HEK293 (cell line): Measurements from ENCODE around the gene CNIH1.
A peak's percentile ranks its signal among the peaks of the same experiment; 100 is the strongest.

ENCODE experiments used
- CTCF ChIA-PET: fragments of 350-600 bp; formaldehyde crosslinking; extraction: SDS; loops from one replicate; lab custom pipeline; 2021; ENCODE audit warnings: antibody characterized with exemption; lab: Yijun Ruan, JAX
- POLR2A ChIA-PET: fragments of 300-600 bp; formaldehyde crosslinking; extraction: SDS; loops from one replicate; lab custom pipeline; 2020; ENCODE audit warnings: antibody characterized with exemption, inconsistent platforms; lab: Yijun Ruan, JAX
- H3K27ac ChIP-seq: fragments of 200-500 bp; sonication (Bioruptor generic); 2 replicates; pipeline ENCODE4 v1.5.1; 2014; ENCODE audit warnings: low read depth, low read length, control low read depth, inconsistent platforms; ENCODE audit errors: extremely low read depth
- H3K36me3 ChIP-seq, 2 experiments: fragments of 200-500 bp in 1 of 2; sonication (Bioruptor generic) in 1 of 2; 1 replicate in 1 of 2; 2 replicates in 1 of 2; pipeline ENCODE4 v1.5.1; 2014 to 2017; ENCODE audit warnings: inconsistent platforms in 2 of 2, low read length in 2 of 2; ENCODE audit not compliant: control insufficient read depth in 2 of 2, insufficient read depth in 1 of 2
- H3K4me1 ChIP-seq: fragments of 200-500 bp; sonication (Bioruptor generic); 2 replicates; pipeline ENCODE4 v1.5.1; 2014; ENCODE audit warnings: mild to moderate bottlenecking, low read length, inconsistent platforms; ENCODE audit not compliant: control insufficient read depth, insufficient read depth
- H3K4me3 ChIP-seq: 2 replicates; pipeline ENCODE4 v1.5.1; 2011; ENCODE audit warnings: low read depth, mild to moderate bottlenecking, control low read depth, low read length, moderate library complexity
- H3K9me3 ChIP-seq: fragments of 200-500 bp; sonication (Bioruptor generic); 2 replicates; pipeline ENCODE4 v1.5.1; 2014; ENCODE audit warnings: low read depth, low read length, inconsistent platforms; ENCODE audit not compliant: control insufficient read depth, insufficient read depth
- AEBP2 ChIP-seq: fragments of 450-650 bp; formaldehyde crosslinking; IDR thresholded peaks from 2 replicates; pipeline ENCODE4 v1.5.1; 2016; ENCODE audit warnings: missing biosample characterization, missing genetic modification characterization, borderline replicate concordance
- HOXA7 ChIP-seq: sonication (generic); formaldehyde crosslinking; IDR thresholded peaks from 2 replicates; pipeline ENCODE4 v1.8.1; 2022; ENCODE audit warnings: missing genetic modification reagents, borderline replicate concordance
- HOXC10 ChIP-seq: sonication (generic); formaldehyde crosslinking; IDR thresholded peaks from 2 replicates; pipeline ENCODE4 v1.8.1; 2023; ENCODE audit warnings: mild to moderate bottlenecking, missing genetic modification reagents
- KLF1 ChIP-seq: fragments of 450-650 bp; formaldehyde crosslinking; IDR thresholded peaks from 2 replicates; pipeline ENCODE4 v1.5.1; 2016; ENCODE audit warnings: missing biosample characterization, missing genetic modification characterization
- KLF16 ChIP-seq: fragments of 450-650 bp; formaldehyde crosslinking; IDR thresholded peaks from 2 replicates; pipeline ENCODE4 v1.5.1; 2017; ENCODE audit warnings: missing biosample characterization, missing genetic modification characterization
- PATZ1 ChIP-seq: fragments of 450-650 bp; formaldehyde crosslinking; IDR thresholded peaks from 2 replicates; pipeline ENCODE4 v1.5.1; 2016; ENCODE audit warnings: missing biosample characterization, missing genetic modification characterization
- SETDB1 ChIP-seq: IDR thresholded peaks from one replicate; pipeline ENCODE4 v1.6.1; 2017; ENCODE audit warnings: mild to moderate bottlenecking, low read length, moderate library complexity, mixed read lengths; ENCODE audit not compliant: insufficient read length
- SP3 ChIP-seq: fragments of 450-650 bp; formaldehyde crosslinking; IDR thresholded peaks from 2 replicates; pipeline ENCODE4 v1.5.1; 2016; ENCODE audit warnings: missing biosample characterization, missing genetic modification characterization
- ZBTB8A ChIP-seq: fragments of 450-650 bp; formaldehyde crosslinking; IDR thresholded peaks from 2 replicates; pipeline ENCODE4 v1.5.1; 2016; ENCODE audit warnings: missing biosample characterization, missing genetic modification characterization
- ZNF112 ChIP-seq: fragments of 450-650 bp; formaldehyde crosslinking; IDR thresholded peaks from 2 replicates; pipeline ENCODE4 v1.5.0; 2017; ENCODE audit warnings: missing biosample characterization, missing genetic modification characterization
- ZNF138 ChIP-seq: fragments of 450-650 bp; formaldehyde crosslinking; IDR thresholded peaks from 2 replicates; pipeline ENCODE4 v1.5.1; 2016; ENCODE audit warnings: missing biosample characterization, missing genetic modification characterization, borderline replicate concordance
- ZNF175 ChIP-seq: fragments of 450-650 bp; formaldehyde crosslinking; IDR thresholded peaks from 2 replicates; pipeline ENCODE4 v1.5.1; 2016; ENCODE audit warnings: missing biosample characterization, missing genetic modification characterization
- ZNF2 ChIP-seq: fragments of 450-650 bp; formaldehyde crosslinking; IDR thresholded peaks from 2 replicates; pipeline ENCODE4 v1.5.1; 2016; ENCODE audit warnings: missing biosample characterization, missing genetic modification characterization
- ZNF214 ChIP-seq: fragments of 450-650 bp; formaldehyde crosslinking; IDR thresholded peaks from 2 replicates; pipeline ENCODE4 v1.5.1; 2017; ENCODE audit warnings: missing biosample characterization, mild to moderate bottlenecking, missing genetic modification characterization, borderline replicate concordance
- ZNF248 ChIP-seq: fragments of 450-650 bp; formaldehyde crosslinking; IDR thresholded peaks from 2 replicates; pipeline ENCODE4 v1.5.1; 2017; ENCODE audit warnings: missing biosample characterization, missing genetic modification characterization
- ZNF423 ChIP-seq: fragments of 450-650 bp; formaldehyde crosslinking; IDR thresholded peaks from 2 replicates; pipeline ENCODE4 v1.5.1; 2016; ENCODE audit warnings: missing biosample characterization, missing genetic modification characterization
- ZNF530 ChIP-seq: fragments of 450-650 bp; formaldehyde crosslinking; IDR thresholded peaks from 2 replicates; pipeline ENCODE4 v1.5.1; 2016; ENCODE audit warnings: low read depth, missing biosample characterization, missing genetic modification characterization
- ZNF555 ChIP-seq: fragments of 450-650 bp; formaldehyde crosslinking; conservative IDR thresholded peaks from 2 replicates; pipeline ENCODE4 v1.5.1; 2017; ENCODE audit warnings: missing biosample characterization, mild to moderate bottlenecking, missing genetic modification characterization, inconsistent platforms
- ZNF560 ChIP-seq: fragments of 450-650 bp; formaldehyde crosslinking; IDR thresholded peaks from 2 replicates; pipeline ENCODE4 v1.5.1; 2017; ENCODE audit warnings: missing biosample characterization, missing genetic modification characterization, borderline replicate concordance
- ZNF580 ChIP-seq: fragments of 450-650 bp; formaldehyde crosslinking; IDR thresholded peaks from 2 replicates; pipeline ENCODE4 v1.5.1; 2016; ENCODE audit warnings: missing biosample characterization, missing genetic modification characterization
- ZNF623 ChIP-seq: fragments of 450-650 bp; formaldehyde crosslinking; IDR thresholded peaks from 2 replicates; pipeline ENCODE4 v1.5.1; 2016; ENCODE audit warnings: missing biosample characterization, missing genetic modification characterization
- ZNF707 ChIP-seq: fragments of 450-650 bp; formaldehyde crosslinking; IDR thresholded peaks from 2 replicates; pipeline ENCODE4 v1.5.1; 2016; ENCODE audit warnings: missing biosample characterization, missing genetic modification characterization
- TF ChIP-seq, protein P1 (sequence below): fragments of 450-650 bp; formaldehyde crosslinking; IDR thresholded peaks from 2 replicates; pipeline ENCODE4 v1.5.1; 2016; ENCODE audit warnings: missing biosample characterization, missing genetic modification characterization

CNIH1 gene

DNA sequence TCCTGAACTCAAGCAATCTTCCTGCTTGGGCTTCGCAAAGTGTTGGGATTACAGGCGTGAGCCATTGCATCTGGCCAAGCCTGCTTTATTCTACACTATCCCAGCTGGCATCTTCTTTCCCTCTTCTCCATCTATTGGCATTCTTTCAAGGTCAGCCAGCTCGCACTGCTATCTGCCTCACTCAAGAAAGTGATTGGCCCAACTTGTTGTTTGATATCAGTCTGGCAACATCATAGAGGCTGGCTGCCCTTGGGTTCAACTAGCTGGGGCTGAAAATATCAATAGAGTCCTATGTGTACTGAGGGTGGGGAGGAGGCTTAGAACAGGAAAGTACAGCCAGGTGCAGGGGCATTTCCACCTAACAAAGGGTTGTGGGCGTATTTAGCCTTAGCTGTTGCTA lies 30.5 kb upstream of the CNIH1 start (continued):
- TF ChIP-seq PATZ1: no peak
- TF ChIP-seq ZNF580: no peak
- no peak for TF ChIP-seq KLF1 (tag by site-specific recombination)
- TF ChIP-seq ZNF530: no peak
- TF ChIP-seq, all 188 proteins: peak for 0

- POLR2A ChIA-PET: no interaction called here
- Histone ChIP-seq H3K9me3 (no peaks in the 10 kb centered on the region), H3K36me3 (no peaks in the 10 kb centered on the region), H3K4me3 (no peak overlapping the region), H3K27ac (no peak overlapping the region), H3K4me1 (peaks cover 18% of the 10 kb centered on the region)
- CTCF ChIA-PET: interaction anchor here (0.6 kb wide), 1 partner anchor 497 kb away, joined by 4 read pairs; no protein-coding TSS in a partner anchor
- no peak for TF ChIP-seq ZNF423 (tag by site-specific recombination)
- TF ChIP-seq, protein P1, sequence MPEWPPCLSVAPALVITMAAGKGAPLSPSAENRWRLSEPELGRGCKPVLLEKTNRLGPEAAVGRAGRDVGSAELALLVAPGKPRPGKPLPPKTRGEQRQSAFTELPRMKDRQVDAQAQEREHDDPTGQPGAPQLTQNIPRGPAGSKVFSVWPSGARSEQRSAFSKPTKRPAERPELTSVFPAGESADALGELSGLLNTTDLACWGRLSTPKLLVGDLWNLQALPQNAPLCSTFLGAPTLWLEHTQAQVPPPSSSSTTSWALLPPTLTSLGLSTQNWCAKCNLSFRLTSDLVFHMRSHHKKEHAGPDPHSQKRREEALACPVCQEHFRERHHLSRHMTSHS (tag by site-specific recombination): no peak
- TF ChIP-seq ZNF2 (tag by site-specific recombination): no peak
- no peak for TF ChIP-seq HOXA7 (CRISPR knock-in tag)
These were observed 29.5 kb upstream of the CNIH1 start for GRCh38 chr14:54470701-54471100.

DNA sequence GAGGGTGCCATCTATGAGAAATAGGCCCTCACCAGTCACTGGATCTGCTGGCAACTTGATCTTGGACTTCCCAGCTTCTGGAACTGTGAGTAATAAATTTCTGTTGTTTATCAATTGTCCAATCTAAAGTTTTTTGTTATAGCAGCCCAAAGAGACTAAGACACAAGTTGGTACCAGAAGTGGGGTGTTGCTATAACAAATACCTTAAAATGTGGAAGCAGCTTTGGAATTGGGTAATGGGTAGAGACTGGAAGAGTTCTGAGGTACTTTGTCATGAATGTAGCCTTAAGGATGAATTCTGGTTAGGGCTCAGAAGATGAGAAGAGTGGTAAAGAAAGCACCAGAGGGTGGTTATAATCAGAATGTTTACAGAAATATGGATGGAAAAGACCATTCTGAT lies 26.1 kb upstream of the CNIH1 start:
- Histone ChIP-seq H3K9me3 (no peaks in the 10 kb centered on the region), H3K4me3 (no peak overlapping the region), H3K27ac (no peak overlapping the region), H3K36me3 (no peaks in the 10 kb centered on the region), H3K4me1 (peaks cover 1% of the 10 kb centered on the region; the same call in 1 of the 2 replicates)
- ChIA-PET POLR2A (no interaction called here), CTCF (no interaction called here)
- peak; percentile 32 for TF ChIP-seq SETDB1
- TF ChIP-seq ZNF112 (tag by site-specific recombination): no peak
- TF ChIP-seq ZNF707: peak; percentile 89

GRCh38 chr14:54465654-54466053 lies 24.5 kb upstream of the CNIH1 start:
- H3K4me3 ChIP-seq: no peak overlapping the region
- ChIA-PET CTCF (interaction anchor here (0.6 kb wide), 1 partner anchor 24 kb away, joined by 3 read pairs; no protein-coding TSS in a partner anchor), POLR2A (no interaction called here)
- H3K27ac ChIP-seq: no peak overlapping the region
- H3K4me1 ChIP-seq: no peaks in the 10 kb centered on the region
- H3K36me3 ChIP-seq: no peaks in the 10 kb centered on the region
- no peak for TF ChIP-seq ZNF138 (tag by site-specific recombination)
- TF ChIP-seq ZNF175: no peak
- no peak for TF ChIP-seq AEBP2 (tag by site-specific recombination)
- no peak for TF ChIP-seq KLF16 (tag by site-specific recombination)
- TF ChIP-seq ZNF555: no peak
- no peak for TF ChIP-seq ZNF560 (tag by site-specific recombination)
- TF ChIP-seq ZNF214: no peak
- no peak for TF ChIP-seq SP3 (tag by site-specific recombination)
- no peak for TF ChIP-seq ZBTB8A
- TF ChIP-seq ZNF623 (tag by site-specific recombination): no peak
- TF ChIP-seq ZNF248 (tag by site-specific recombination): no peak
- TF ChIP-seq HOXC10 (CRISPR knock-in tag): no peak
- H3K9me3 ChIP-seq: no peaks in the 10 kb centered on the region
